ENCODE results near the gene SPOCK1.

The SPOCK1 gene

GRCh38 chr5:137370096-137371071 lies 128.7 kb downstream of the SPOCK1 start:
- no peak for TF ChIP-seq CTCF (IDR thresholded peaks at IDR 0.05; ENCODE audit: extremely low read depth, insufficient read depth, missing control alignments)
- DNase-seq (ENCODE audit: low spot score), result no peak
- in situ Hi-C loops (cut with MboI; ENCODE audit: low pct_unique_long_range_greater_than_20kb, low sequenced_read_pairs, unreplicated experiment), result no loop called here

- no peak for TF ChIP-seq CTCF (IDR thresholded peaks at IDR 0.05; ENCODE audit: extremely low read depth, insufficient read depth, missing control alignments)
- DNase-seq (ENCODE audit: low spot score), result no peak
- in situ Hi-C loops (cut with MboI; ENCODE audit: low pct_unique_long_range_greater_than_20kb, low sequenced_read_pairs, unreplicated experiment), result no loop called here
These were observed 130.5 kb downstream of the SPOCK1 start for GRCh38 chr5:137368651-137369050.

GRCh38 chr5:137367951-137368350 lies 131.2 kb downstream of the SPOCK1 start:
- DNase-seq (ENCODE audit: low spot score), result no peak
- in situ Hi-C loops (cut with MboI; ENCODE audit: low pct_unique_long_range_greater_than_20kb, low sequenced_read_pairs, unreplicated experiment), result no loop called here
- TF ChIP-seq CTCF (IDR thresholded peaks at IDR 0.05; ENCODE audit: extremely low read depth, insufficient read depth, missing control alignments), result no peak

GRCh38 chr5:137366526-137366925 lies 132.6 kb downstream of the SPOCK1 start:
- in situ Hi-C loops (cut with MboI; ENCODE audit: low pct_unique_long_range_greater_than_20kb, low sequenced_read_pairs, unreplicated experiment), result no loop called here
- DNase-seq (ENCODE audit: low spot score), result no peak

GRCh38 chr5:137365126-137365865 lies 133.8 kb downstream of the SPOCK1 start:
- no peak for DNase-seq (ENCODE audit: low spot score)
- no peak for TF ChIP-seq CTCF (IDR thresholded peaks at IDR 0.05; ENCODE audit: extremely low read depth, insufficient read depth, missing control alignments)
- in situ Hi-C loops (cut with MboI; ENCODE audit: low pct_unique_long_range_greater_than_20kb, low sequenced_read_pairs, unreplicated experiment), result no loop called here

More at GRCh38 chr5:137366526-137366925, 132.6 kb downstream of the SPOCK1 start:
- TF ChIP-seq CTCF (IDR thresholded peaks at IDR 0.05; ENCODE audit: extremely low read depth, insufficient read depth, missing control alignments), result no peak

GRCh38 chr5:137361280-137361679 lies 137.8 kb downstream of the SPOCK1 start:
- no peak for DNase-seq (ENCODE audit: low spot score)
- in situ Hi-C loops (cut with MboI; ENCODE audit: low pct_unique_long_range_greater_than_20kb, low sequenced_read_pairs, unreplicated experiment), result no loop called here
- TF ChIP-seq CTCF (IDR thresholded peaks at IDR 0.05; ENCODE audit: extremely low read depth, insufficient read depth, missing control alignments), result no peak
